ENCODE results near the gene FBXL12. TPM values are rescaled to one million over a fixed set of nuclear protein-coding genes. Genes with fewer than 3 reads are reported as not detected.

The FBXL12 gene
- total RNA-seq, 2 donors from 2014 or later: 16.1 to 25.4 TPM

- WGBS, 2 donors: 89 to 93% methylated on average over 3 to 13 of the region's 13 CpGs
- no peak for TF ChIP-seq POLR2A (IDR thresholded peaks at IDR 0.05)
- TF ChIP-seq CTCF (IDR thresholded peaks at IDR 0.05): no peak
- no peaks in the 10 kb centered on the region for H3K27me3 ChIP-seq
- H3K4me3 ChIP-seq: no peak overlapping the region
- no peaks in the 10 kb centered on the region for H3K9me3 ChIP-seq
- no peak for DNase-seq
- no peaks in the 10 kb centered on the region for H3K4me1 ChIP-seq
- no peaks in the 10 kb centered on the region for H3K36me3 ChIP-seq (replicated peaks in 1 of 2; ENCODE audit: insufficient read depth in 1 of 2, low read depth in 2 of 2)
- H3K27ac ChIP-seq: no peak overlapping the region
- no peak for ATAC-seq
- intact Hi-C loops (cut with DNase I): no loop called here
Observed at GRCh38 chr19:9857076-9857721, 38.3 kb upstream of the FBXL12 start.

GRCh38 chr19:9856609-9857008 lies 37.7 kb upstream of the FBXL12 start:
- Histone ChIP-seq H3K27me3 (no peaks in the 10 kb centered on the region), H3K4me1 (no peaks in the 10 kb centered on the region), H3K36me3 (replicated peaks in 1 of 2; ENCODE audit: insufficient read depth in 1 of 2, low read depth in 2 of 2) (no peaks in the 10 kb centered on the region), H3K4me3 (no peak overlapping the region), H3K9me3 (no peaks in the 10 kb centered on the region), H3K27ac (no peak overlapping the region)
- intact Hi-C loops (cut with DNase I): no loop called here
- 90 to 92% methylated on average over 2 to 5 of the region's 9 CpGs for WGBS, 2 donors
- TF ChIP-seq CTCF (IDR thresholded peaks at IDR 0.05): no peak
- DNase-seq (no peak), ATAC-seq (no peak)

- Histone ChIP-seq H3K4me1 (no peaks in the 10 kb centered on the region), H3K9me3 (no peaks in the 10 kb centered on the region), H3K27ac (no peak overlapping the region), H3K4me3 (no peak overlapping the region), H3K27me3 (no peaks in the 10 kb centered on the region), H3K36me3 (replicated peaks in 1 of 2; ENCODE audit: insufficient read depth in 1 of 2, low read depth in 2 of 2) (no peaks in the 10 kb centered on the region)
- no peak for ATAC-seq
- intact Hi-C loops (cut with DNase I): no loop called here
- TF ChIP-seq POLR2A (IDR thresholded peaks at IDR 0.05) (no peak), CTCF (IDR thresholded peaks at IDR 0.05) (no peak)
- 95 to 99% methylated on average over 9 to 37 of the region's 38 CpGs for WGBS, 2 donors
- no peak for DNase-seq
Observed at GRCh38 chr19:9854282-9854846, 35.5 kb upstream of the FBXL12 start.

GRCh38 chr19:9850235-9850959 lies 31.5 kb upstream of the FBXL12 start:
- H3K9me3 ChIP-seq: no peaks in the 10 kb centered on the region
- no peak overlapping the region for H3K27ac ChIP-seq
- 72 to 76% methylated on average over 12 to 19 of the region's 19 CpGs for WGBS, 2 donors
- H3K4me1 ChIP-seq: no peaks in the 10 kb centered on the region
- H3K4me3 ChIP-seq: no peak overlapping the region
- TF ChIP-seq CTCF (IDR thresholded peaks at IDR 0.05): no peak
- no peak for TF ChIP-seq POLR2A (IDR thresholded peaks at IDR 0.05)
- no peak for ATAC-seq
- intact Hi-C loops (cut with DNase I): no loop called here
- no peaks in the 10 kb centered on the region for H3K27me3 ChIP-seq
- peaks cover 0 to 2% of the 10 kb centered on the region in 2 donors for H3K36me3 ChIP-seq (replicated peaks in 1 of 2; ENCODE audit: insufficient read depth in 1 of 2, low read depth in 2 of 2)
- peak in 3 of 4 donors; percentile 37 to 51 (median 48) for DNase-seq

Measured in body of pancreas (tissue), 4 donors.